ENCODE measurements around the gene YEATS4.

Gene YEATS4

GRCh38 chr12:69433653-69434052 lies 74.1 kb downstream of the YEATS4 start:
- DNase-seq (ENCODE audit: low read depth, low spot score), result no peak

GRCh38 chr12:69435644-69436043 lies 76.1 kb downstream of the YEATS4 start:
- no peak for DNase-seq (ENCODE audit: low read depth, low spot score)

GRCh38 chr12:69437073-69437472 lies 77.5 kb downstream of the YEATS4 start:
- DNase-seq (ENCODE audit: low read depth, low spot score), result no peak

GRCh38 chr12:69438539-69438938 lies 79.0 kb downstream of the YEATS4 start:
- no peak for DNase-seq (ENCODE audit: low read depth, low spot score)

- no peak for DNase-seq (ENCODE audit: low read depth, low spot score)
These were observed 80.5 kb downstream of the YEATS4 start for GRCh38 chr12:69440016-69440415.

All from iPS DF 19.7 (cell line).